Measurements from ENCODE around the gene RGS6.

RGS6 gene

GRCh38 chr14:72614891-72615415, 682.7 kb downstream of the RGS6 start:
- DNase-seq, result no peak

- DNase-seq, result no peak
These were observed 683.4 kb downstream of the RGS6 start for GRCh38 chr14:72615451-72616121.

Data from NCI-H1105 treated with DMSO at 0.1 percent for 48 hours (cell line).